ENCODE data around the gene TRPM2.

DNA sequence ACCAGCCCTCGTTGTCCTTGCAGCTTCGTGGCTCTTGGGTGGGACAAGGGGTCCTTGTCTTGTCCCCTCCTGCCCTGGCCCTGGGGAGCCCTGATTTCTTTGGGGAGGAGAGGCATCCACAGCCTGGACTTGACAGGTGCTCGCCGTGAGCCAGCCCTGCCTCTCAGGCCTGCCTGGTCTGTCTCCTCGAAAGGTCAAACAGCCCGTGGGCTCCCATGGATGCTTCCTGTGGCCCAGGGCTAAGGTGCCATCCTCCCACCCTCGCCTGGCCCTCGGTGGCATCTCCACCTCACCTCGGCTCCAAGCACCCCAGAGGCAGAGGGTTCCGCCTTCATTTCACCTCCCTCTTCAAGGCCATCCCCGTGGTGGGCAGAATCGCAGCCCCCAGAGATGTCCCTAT lies 110.9 kb downstream of the TRPM2 start:
- TF ChIP-seq POLR2A (IDR thresholded peaks at IDR 0.05; ENCODE audit: borderline replicate concordance, extremely low read depth, insufficient read depth, insufficient read length) (no peak), CTCF (IDR thresholded peaks at IDR 0.05 in 2 of 3, conservative IDR thresholded peaks at IDR 0.05 in 1 of 3; ENCODE audit: borderline replicate concordance in 1 of 3, insufficient read depth in 1 of 3, low read depth in 2 of 3, low read length in 2 of 3) (no peak), SIN3A (IDR thresholded peaks at IDR 0.05; ENCODE audit: low read depth) (no peak), EZH2 (IDR thresholded peaks at IDR 0.05) (no peak), POLR2AphosphoS5 (IDR thresholded peaks at IDR 0.05; ENCODE audit: low read depth, low read length) (no peak), TCF7L2 (IDR thresholded peaks at IDR 0.05; ENCODE audit: borderline replicate concordance, extremely low read depth, insufficient read depth, insufficient read length) (no peak), JUND (IDR thresholded peaks at IDR 0.05) (no peak)
